Forelimb muscle (tissue), 1 donor: ENCODE results near the gene AP3B2. TPM values are rescaled to one million over a fixed set of nuclear protein-coding genes. Genes with fewer than 3 reads are reported as not detected.

Experiments used
- polyA plus RNA-seq: library from polyadenylated mRNA; unstranded; fragments of 120-200 nt; gene quantifications from one replicate; pipeline ENCODE4 v1.2.1, GENCODE V29; 2013; ENCODE audit not compliant: insufficient read length

Gene AP3B2
- polyA plus RNA-seq, 1 donor: 0.29 TPM

Other genes starting within 250 kb of the AP3B2 start
- gene RPS17, start 169.4 kb downstream of the AP3B2 start, polyA plus RNA-seq: 3,051 TPM
- 0.87 TPM for gene CPEB1, start 62.5 kb downstream of the AP3B2 start, polyA plus RNA-seq
- gene FSD2, start 96.2 kb upstream of the AP3B2 start, polyA plus RNA-seq: 65.9 TPM
- 11.4 TPM for gene WHAMM, start 99.8 kb upstream of the AP3B2 start, polyA plus RNA-seq
- 34.8 TPM for gene HOMER2, start 242.8 kb upstream of the AP3B2 start, polyA plus RNA-seq